Measurements from ENCODE around the gene LY6G5C.

The LY6G5C gene

DNA sequence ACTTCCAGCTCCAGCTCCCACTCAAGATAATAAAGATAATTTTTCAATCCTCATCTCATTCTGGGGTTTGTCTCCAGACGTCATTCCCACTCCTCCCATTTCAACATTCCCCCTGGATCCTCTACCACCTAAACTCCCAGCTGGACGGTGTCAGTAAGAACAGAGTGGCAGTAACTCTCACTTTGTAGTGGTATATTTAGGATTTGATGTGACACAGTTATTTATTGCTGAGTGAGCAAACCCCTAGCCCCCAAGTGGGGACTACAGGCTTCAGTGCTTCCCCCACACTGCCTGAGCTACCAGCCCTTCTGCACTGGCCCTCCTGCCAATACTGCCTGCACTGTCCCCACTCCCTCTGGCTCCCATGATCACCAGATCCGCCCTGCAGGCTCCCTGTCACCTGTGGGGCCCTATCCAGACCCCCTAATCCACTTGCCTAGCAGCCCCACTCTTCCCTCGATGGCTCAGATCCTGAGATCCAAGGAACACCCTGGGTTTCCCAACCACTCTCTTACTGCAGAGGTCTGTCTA lies 22.6 kb downstream of the LY6G5C start:
- Histone ChIP-seq H3K27me3 (ENCODE audit: control insufficient read depth in 1 of 2, insufficient read depth in 2 of 2, low read length in 2 of 2) (no peaks in the 10 kb centered on the region), H3K9me3 (ENCODE audit: low read length) (no peaks in the 10 kb centered on the region), H3K4me3 (ENCODE audit: low read depth in 1 of 2, low read length in 2 of 2) (no peak overlapping the region), H3K9ac (ENCODE audit: low read length) (no peak overlapping the region), H3K27ac (ENCODE audit: low read depth, low read length) (no peak overlapping the region), H3K4me1 (ENCODE audit: insufficient read depth, low read length) (peaks cover 60% of the 10 kb centered on the region), H3K36me3 (ENCODE audit: insufficient read depth, low read length) (peaks cover 28% of the 10 kb centered on the region)

DNA sequence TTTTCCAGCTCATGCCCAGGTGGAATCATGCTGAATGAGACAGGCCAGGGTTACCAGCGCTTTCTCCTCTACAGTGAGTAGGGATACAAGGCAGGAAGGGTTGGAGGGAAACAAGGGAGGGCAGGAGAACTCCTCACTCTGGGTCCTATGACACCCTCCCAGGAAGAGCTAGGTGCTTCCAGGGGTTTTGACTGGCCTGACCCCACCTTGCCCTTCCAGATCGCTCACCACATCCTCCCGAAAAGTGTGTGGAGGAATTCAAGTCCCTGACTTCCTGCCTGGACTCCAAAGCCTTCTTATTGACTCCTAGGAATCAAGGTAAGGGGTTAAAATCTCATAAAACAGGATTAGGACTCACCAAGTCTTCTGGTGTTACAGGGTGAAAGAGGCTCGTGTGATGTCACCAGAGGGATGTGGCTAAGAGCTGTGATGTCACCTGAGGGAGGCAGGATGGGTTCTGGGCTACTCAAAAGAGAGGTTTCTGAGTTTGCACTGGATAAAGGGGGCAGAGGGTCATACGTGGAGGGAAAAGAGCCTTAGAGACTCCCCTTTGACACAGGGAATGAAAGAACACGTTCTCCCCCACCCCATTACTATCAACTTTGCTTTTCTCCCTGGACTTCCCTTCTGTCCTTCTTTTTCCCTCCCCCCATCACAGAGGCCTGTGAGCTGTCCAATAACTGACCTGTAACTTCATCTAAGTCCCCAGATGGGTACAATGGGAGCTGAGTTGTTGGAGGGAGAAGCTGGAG lies 23.3 kb downstream of the LY6G5C start:
- no peak overlapping the region for H3K9ac ChIP-seq (ENCODE audit: low read length)
- peaks cover 55% of the 10 kb centered on the region for H3K4me1 ChIP-seq (ENCODE audit: insufficient read depth, low read length)
- H3K27ac ChIP-seq (ENCODE audit: low read depth, low read length): no peak overlapping the region
- no peaks in the 10 kb centered on the region for H3K27me3 ChIP-seq (ENCODE audit: control insufficient read depth in 1 of 2, insufficient read depth in 2 of 2, low read length in 2 of 2)
- no peaks in the 10 kb centered on the region for H3K9me3 ChIP-seq (ENCODE audit: low read length)
- H3K36me3 ChIP-seq (ENCODE audit: insufficient read depth, low read length): peaks cover 25% of the 10 kb centered on the region
- H3K4me3 ChIP-seq (ENCODE audit: low read depth in 1 of 2, low read length in 2 of 2): no peak overlapping the region

DNA sequence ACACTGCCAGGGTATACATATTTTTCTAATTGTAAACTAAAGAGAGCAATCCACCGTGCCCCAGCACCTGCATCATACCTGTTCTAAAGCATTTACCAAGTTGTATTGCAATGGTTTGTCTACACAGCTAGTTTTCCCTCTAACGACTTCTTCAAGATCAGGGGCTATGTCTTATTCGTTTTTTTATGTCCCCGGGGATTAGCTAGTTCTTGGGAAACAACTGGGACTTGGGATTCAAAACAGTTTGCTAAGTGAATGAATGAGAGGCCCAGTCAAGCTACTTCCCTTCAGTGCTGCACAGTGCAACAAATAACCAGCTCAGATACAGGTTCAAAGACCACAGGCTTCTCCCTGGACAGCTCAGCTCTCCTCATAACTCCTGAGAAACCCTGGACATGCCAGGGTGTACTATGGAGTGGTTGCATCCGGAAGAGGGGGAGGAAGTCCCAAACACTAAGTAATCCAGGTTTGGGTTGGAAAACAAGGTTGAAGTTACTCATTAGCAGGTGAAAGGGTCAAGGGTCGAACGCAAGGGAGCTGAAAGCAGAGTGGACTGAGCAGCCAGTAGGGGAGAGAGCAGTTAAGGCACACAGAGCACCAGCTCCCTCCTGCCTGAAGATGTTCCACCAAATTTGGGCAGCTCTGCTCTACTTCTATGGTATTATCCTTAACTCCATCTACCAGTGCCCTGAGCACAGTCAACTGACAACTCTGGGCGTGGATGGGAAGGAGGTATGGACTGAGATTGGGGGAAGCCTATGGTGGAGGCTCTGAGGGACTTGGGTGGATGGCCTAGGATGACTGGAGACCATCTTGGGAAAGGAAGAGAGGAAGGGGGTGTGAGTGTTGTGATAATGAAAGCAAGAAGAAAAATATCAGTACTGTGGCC lies 25.3 kb downstream of the LY6G5C start, which contains the start of gene APOM:
TSS of gene APOM (plus strand) at position 546 of the 889 bp plus-strand sequence. CDS start at position 619, 73 bp downstream.
- Histone ChIP-seq H3K4me1 (ENCODE audit: insufficient read depth, low read length) (peaks cover 51% of the 10 kb centered on the region), H3K9me3 (ENCODE audit: low read length) (no peaks in the 10 kb centered on the region), H3K4me3 (ENCODE audit: low read depth in 1 of 2, low read length in 2 of 2) (no peak within 1 kb of the TSS), H3K27ac (ENCODE audit: low read depth, low read length) (no peak within 1 kb of the TSS), H3K9ac (ENCODE audit: low read length) (no peak within 1 kb of the TSS), H3K36me3 (ENCODE audit: insufficient read depth, low read length) (peaks cover 14% of the 10 kb centered on the region), H3K27me3 (ENCODE audit: control insufficient read depth in 1 of 2, insufficient read depth in 2 of 2, low read length in 2 of 2) (no peaks in the 10 kb centered on the region)

DNA sequence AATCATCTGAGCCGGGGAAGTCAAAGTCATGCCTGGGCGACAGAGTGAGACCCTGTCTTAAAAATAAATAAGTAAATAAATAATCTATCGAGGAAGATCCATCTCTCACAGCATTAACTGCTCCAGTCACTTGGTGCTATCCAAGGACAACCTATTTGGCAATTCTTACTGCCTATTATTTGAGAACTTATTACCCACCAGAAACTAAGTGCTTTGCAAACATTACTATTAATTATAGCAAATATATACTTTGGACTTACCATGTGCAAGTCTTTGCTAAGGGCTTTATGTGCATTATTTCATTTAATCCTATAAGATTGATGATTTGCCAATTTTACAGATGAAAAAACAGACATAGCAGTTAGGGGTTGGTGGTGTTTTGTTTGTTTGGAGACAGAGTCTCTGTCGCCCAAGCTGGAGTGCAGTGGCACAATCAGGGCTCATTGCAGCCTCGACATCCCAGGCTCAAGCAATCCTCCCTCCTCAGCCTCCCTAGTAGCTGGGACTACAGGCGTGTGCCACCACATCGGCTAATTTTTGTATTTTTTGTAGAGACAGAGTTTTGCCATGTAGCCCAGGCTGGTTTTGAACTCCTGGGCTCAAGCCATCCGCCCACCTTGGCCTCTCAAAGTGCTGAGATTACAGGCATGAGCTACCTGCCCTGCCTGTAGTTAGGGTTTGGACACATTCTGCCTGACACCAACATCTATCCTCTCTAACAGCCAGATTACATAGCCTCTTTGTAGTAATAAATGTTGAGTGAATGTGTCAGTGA lies 26.1 kb downstream of the LY6G5C start:
- peaks cover 48% of the 10 kb centered on the region for H3K4me1 ChIP-seq (ENCODE audit: insufficient read depth, low read length)
- H3K9ac ChIP-seq (ENCODE audit: low read length): no peak overlapping the region
- no peaks in the 10 kb centered on the region for H3K9me3 ChIP-seq (ENCODE audit: low read length)
- peaks cover 19% of the 10 kb centered on the region for H3K36me3 ChIP-seq (ENCODE audit: insufficient read depth, low read length)
- H3K27ac ChIP-seq (ENCODE audit: low read depth, low read length): no peak overlapping the region
- no peaks in the 10 kb centered on the region for H3K27me3 ChIP-seq (ENCODE audit: control insufficient read depth in 1 of 2, insufficient read depth in 2 of 2, low read length in 2 of 2)
- H3K4me3 ChIP-seq (ENCODE audit: low read depth in 1 of 2, low read length in 2 of 2): no peak overlapping the region

DNA sequence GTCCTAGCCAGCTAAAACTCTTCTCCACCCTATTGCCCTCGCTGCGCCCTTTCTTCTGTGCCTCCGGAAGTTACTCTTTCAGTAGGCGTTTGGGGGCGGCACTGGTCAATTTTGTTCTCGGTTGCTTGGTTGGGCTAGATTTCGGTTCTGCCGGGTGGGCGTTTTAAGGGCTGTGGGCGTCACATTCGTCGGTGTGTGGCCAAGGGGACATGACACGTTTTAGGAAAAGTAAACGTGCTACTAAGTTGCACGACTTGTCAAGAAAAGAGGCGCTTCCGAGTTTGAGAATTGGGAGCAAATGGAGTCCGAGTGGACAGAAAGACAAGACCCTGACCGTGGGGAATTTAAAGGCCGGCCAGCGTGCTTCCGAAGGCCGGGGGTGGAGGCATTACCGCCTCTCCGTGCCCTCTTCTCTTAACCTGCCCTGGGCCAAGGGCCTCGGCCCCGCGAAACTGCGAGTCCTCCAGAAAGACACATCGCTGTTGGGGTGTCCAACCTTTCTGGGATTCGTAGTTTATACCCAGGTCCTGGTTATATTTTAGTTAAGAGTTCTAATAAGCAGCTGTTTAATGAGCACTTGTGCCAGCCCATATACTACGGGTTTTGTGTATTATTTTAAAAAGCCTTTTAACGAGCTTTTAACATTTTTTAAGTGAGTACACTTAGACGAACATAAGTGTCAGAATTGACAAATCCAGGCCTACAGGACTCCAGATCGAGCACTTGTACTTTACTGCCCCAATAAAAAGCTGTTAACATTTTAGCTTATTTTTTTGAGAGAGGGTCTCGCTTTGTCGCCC lies 27.7 kb downstream of the LY6G5C start:
- H3K4me1 ChIP-seq (ENCODE audit: insufficient read depth, low read length): peaks cover 31% of the 10 kb centered on the region
- peak overlapping the region; percentile 82 to 93 for H3K4me3 ChIP-seq (ENCODE audit: low read depth in 1 of 2, low read length in 2 of 2)
- peaks cover 29% of the 10 kb centered on the region for H3K36me3 ChIP-seq (ENCODE audit: insufficient read depth, low read length)
- H3K9ac ChIP-seq (ENCODE audit: low read length): peak overlapping the region; percentile 94
- no peaks in the 10 kb centered on the region for H3K9me3 ChIP-seq (ENCODE audit: low read length)
- peak overlapping the region; percentile 98 for H3K27ac ChIP-seq (ENCODE audit: low read depth, low read length)
- H3K27me3 ChIP-seq (ENCODE audit: control insufficient read depth in 1 of 2, insufficient read depth in 2 of 2, low read length in 2 of 2): no peaks in the 10 kb centered on the region

DNA sequence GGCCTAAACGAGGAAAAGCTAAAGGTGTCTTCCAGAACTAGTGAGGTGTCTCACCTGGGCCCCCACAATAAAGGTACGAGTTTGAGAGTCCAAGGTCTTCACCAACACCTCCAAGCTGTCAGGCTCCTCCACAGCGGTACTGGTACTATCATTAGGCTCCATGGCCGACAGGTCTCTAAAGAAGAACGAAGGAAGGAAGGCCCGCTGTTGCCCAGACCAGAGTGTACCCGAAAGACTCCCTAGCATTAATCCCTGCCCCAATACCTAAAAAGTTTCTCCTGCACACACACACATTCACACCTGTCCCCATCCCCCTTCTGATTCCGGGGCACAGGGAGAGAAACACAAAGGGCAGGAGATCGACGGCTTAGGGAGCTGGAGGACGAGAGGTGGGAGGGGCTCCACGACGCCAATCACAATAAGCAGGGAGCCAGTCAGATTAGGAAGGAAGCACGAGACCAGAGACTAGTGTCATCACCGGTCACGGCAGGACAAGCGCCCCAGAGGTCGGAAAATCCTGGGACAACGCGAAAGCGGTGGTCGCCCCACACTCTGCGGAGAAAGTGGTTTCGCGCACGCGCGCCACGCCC lies 29.2 kb downstream of the LY6G5C start:
- Histone ChIP-seq H3K36me3 (ENCODE audit: insufficient read depth, low read length) (peaks cover 39% of the 10 kb centered on the region), H3K4me1 (ENCODE audit: insufficient read depth, low read length) (peaks cover 21% of the 10 kb centered on the region), H3K27ac (ENCODE audit: low read depth, low read length) (peak overlapping the region; percentile 98), H3K4me3 (ENCODE audit: low read depth in 1 of 2, low read length in 2 of 2) (peak overlapping the region; percentile 82 to 93), H3K9ac (ENCODE audit: low read length) (peak overlapping the region; percentile 94), H3K27me3 (ENCODE audit: control insufficient read depth in 1 of 2, insufficient read depth in 2 of 2, low read length in 2 of 2) (no peaks in the 10 kb centered on the region), H3K9me3 (ENCODE audit: low read length) (no peaks in the 10 kb centered on the region)

DNA sequence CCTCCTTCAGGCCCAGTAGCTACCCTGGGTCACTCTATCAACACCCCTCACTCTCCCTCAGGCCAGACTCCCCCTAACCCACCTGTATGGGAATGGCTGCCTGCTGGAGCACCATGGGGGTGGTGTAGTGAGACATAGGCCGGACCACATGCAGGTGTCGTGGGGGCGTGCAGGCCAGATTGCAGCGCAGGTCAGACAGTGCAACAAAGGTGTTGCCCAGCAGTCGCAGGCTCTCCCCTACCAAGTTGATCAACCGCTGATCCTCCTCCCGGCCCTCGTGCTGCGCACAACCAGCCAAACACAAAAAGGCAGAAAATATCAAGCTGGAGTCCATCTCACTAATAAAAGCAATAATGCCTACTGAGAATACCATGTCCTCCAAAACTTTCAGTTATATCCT lies 35.5 kb downstream of the LY6G5C start:
- Histone ChIP-seq H3K27me3 (ENCODE audit: control insufficient read depth in 1 of 2, insufficient read depth in 2 of 2, low read length in 2 of 2) (no peaks in the 10 kb centered on the region), H3K36me3 (ENCODE audit: insufficient read depth, low read length) (peaks cover 90% of the 10 kb centered on the region), H3K4me3 (ENCODE audit: low read depth in 1 of 2, low read length in 2 of 2) (no peak overlapping the region), H3K27ac (ENCODE audit: low read depth, low read length) (no peak overlapping the region), H3K9ac (ENCODE audit: low read length) (no peak overlapping the region), H3K9me3 (ENCODE audit: low read length) (no peaks in the 10 kb centered on the region), H3K4me1 (ENCODE audit: insufficient read depth, low read length) (no peaks in the 10 kb centered on the region)

DNA sequence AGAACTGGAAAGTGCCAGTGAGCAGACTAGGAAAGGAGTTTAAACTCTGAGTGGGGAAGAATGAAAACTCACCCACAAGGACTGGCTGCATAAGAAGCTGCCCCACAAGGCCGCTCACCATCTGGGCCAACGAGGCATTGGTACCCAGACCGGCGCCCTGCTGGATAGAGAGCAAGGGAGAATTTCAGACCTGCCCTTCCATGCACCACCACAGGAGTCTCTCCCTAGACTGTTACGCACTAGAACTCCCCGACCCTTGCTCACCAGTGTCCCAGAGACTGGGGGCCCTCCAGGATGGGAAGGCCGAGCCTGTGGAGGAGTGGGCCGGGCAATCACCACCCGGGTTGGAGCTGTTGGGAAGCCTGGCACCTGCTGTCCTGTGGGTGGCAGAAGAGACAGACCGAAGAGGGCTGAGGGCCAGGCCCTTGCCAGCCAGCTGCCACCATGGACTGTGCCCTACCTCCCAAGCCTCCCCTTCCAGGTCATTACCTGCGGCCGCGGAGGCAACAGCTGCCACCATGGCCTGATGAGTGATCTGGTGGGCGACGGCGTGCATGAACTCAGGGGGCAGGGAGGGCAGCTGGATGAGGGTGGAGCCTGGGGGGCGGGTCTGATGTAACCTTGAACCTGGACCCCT lies 36.9 kb downstream of the LY6G5C start:
- Histone ChIP-seq H3K36me3 (ENCODE audit: insufficient read depth, low read length) (peaks cover 89% of the 10 kb centered on the region), H3K4me3 (ENCODE audit: low read depth in 1 of 2, low read length in 2 of 2) (no peak overlapping the region), H3K27me3 (ENCODE audit: control insufficient read depth in 1 of 2, insufficient read depth in 2 of 2, low read length in 2 of 2) (no peaks in the 10 kb centered on the region), H3K9ac (ENCODE audit: low read length) (no peak overlapping the region), H3K4me1 (ENCODE audit: insufficient read depth, low read length) (no peaks in the 10 kb centered on the region), H3K9me3 (ENCODE audit: low read length) (no peaks in the 10 kb centered on the region), H3K27ac (ENCODE audit: low read depth, low read length) (no peak overlapping the region)

DNA sequence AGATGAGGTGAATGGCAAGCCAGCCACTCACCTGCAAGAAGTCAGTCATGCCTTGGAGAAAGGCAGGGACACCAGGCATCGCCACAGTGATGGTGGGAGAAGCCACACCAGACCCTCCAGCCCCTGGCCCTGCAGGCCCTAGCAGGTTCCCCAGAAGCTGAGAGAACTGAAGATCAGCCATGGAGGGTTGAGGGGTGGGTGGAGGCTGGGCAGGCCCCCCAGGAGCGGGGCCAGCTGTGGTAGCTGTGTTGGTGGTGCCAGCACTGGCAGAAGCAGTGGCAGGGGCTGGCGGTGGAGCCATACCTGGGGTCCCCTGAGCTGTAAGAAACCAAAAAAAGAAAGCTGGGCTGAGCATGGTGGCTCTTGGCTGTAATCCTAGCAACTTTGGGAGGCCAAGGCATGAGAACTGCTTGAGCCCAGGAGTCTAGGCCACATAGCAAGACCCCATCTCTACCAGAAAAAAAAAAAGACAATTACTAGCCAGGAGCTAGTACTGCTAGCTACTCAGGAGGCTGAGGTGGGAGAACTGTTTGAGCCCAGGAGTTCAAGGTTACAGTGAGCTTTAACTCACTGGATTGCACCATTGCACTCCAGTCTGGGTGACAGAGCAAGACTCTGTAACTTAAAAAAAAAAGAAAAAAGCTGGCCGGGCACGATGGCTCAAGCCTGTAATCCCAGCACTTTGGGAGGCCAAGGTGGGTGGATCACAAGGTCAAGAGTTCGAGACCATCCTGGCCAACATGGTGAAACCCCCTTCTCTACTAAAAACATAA lies 37.9 kb downstream of the LY6G5C start:
- Histone ChIP-seq H3K9me3 (ENCODE audit: low read length) (no peaks in the 10 kb centered on the region), H3K27ac (ENCODE audit: low read depth, low read length) (no peak overlapping the region), H3K4me1 (ENCODE audit: insufficient read depth, low read length) (no peaks in the 10 kb centered on the region), H3K9ac (ENCODE audit: low read length) (no peak overlapping the region), H3K27me3 (ENCODE audit: control insufficient read depth in 1 of 2, insufficient read depth in 2 of 2, low read length in 2 of 2) (no peaks in the 10 kb centered on the region), H3K36me3 (ENCODE audit: insufficient read depth, low read length) (peaks cover 88% of the 10 kb centered on the region), H3K4me3 (ENCODE audit: low read depth in 1 of 2, low read length in 2 of 2) (no peak overlapping the region)
